Fibroblast of the conjunctiva (primary cell): ENCODE data around the gene ZNF334.

Source experiments
- DNase-seq: peaks from one replicate; pipeline ENCODE4 v3.0.0-alpha.2; 2010; ENCODE audit warnings: low read depth

ZNF334 gene

GRCh38 chr20:46545827-46546138, 32.4 kb upstream of the ZNF334 start:
- DNase-seq = no peak

GRCh38 chr20:46545077-46545826, 31.9 kb upstream of the ZNF334 start:
- DNase-seq = peak; percentile 26

GRCh38 chr20:46544576-46544975, 31.2 kb upstream of the ZNF334 start:
- DNase-seq = no peak

GRCh38 chr20:46543959-46544358, 30.6 kb upstream of the ZNF334 start:
- DNase-seq = no peak

- no peak for DNase-seq
These were observed 29.7 kb upstream of the ZNF334 start for GRCh38 chr20:46543033-46543432.

- no peak for DNase-seq
These were observed 28.0 kb upstream of the ZNF334 start for GRCh38 chr20:46541229-46541935.

GRCh38 chr20:46539113-46539512, 25.8 kb upstream of the ZNF334 start:
- no peak for DNase-seq

- no peak for DNase-seq
These were observed 17.3 kb upstream of the ZNF334 start for GRCh38 chr20:46530640-46531039.

GRCh38 chr20:46523696-46524328, 10.5 kb upstream of the ZNF334 start:
- no peak for DNase-seq

GRCh38 chr20:46523108-46523507, 9.7 kb upstream of the ZNF334 start:
- no peak for DNase-seq

- peak; percentile 39 for DNase-seq
These were observed 7.7 kb upstream of the ZNF334 start for GRCh38 chr20:46520976-46521579.

GRCh38 chr20:46520540-46520939, 7.2 kb upstream of the ZNF334 start:
- no peak for DNase-seq

GRCh38 chr20:46519471-46520068, 6.2 kb upstream of the ZNF334 start:
- no peak for DNase-seq

- DNase-seq = no peak
These were observed 3.8 kb downstream of the ZNF334 start for GRCh38 chr20:46509523-46509922.

- DNase-seq = no peak
These were observed 5.5 kb downstream of the ZNF334 start for GRCh38 chr20:46507760-46508407.

- no peak for DNase-seq
These were observed 7.9 kb downstream of the ZNF334 start for GRCh38 chr20:46505506-46505905.

- no peak for DNase-seq
These were observed 11.4 kb downstream of the ZNF334 start for GRCh38 chr20:46501961-46502360.

- no peak for DNase-seq
These were observed 11.9 kb downstream of the ZNF334 start for GRCh38 chr20:46501337-46501942.

- DNase-seq = no peak
These were observed 19.3 kb downstream of the ZNF334 start for GRCh38 chr20:46494077-46494476.

- no peak for DNase-seq
These were observed 22.0 kb downstream of the ZNF334 start for GRCh38 chr20:46491354-46491753.

- no peak for DNase-seq
These were observed 24.9 kb downstream of the ZNF334 start for GRCh38 chr20:46488451-46488850.

GRCh38 chr20:46487628-46488027, 25.7 kb downstream of the ZNF334 start:
- no peak for DNase-seq
